Activated naive CD8-positive, alpha-beta T cell treated with anti-CD3 and anti-CD28 coated beads, Interleukin-2, amount 10 ng/mL, durations not matched to agents 7 days and 5 days (primary cell): ENCODE measurements around the gene TANK. TPM values are rescaled to one million over a fixed set of nuclear protein-coding genes. Genes with fewer than 3 reads are reported as not detected.
A peak's percentile ranks its signal among the peaks of the same experiment; 100 is the strongest.
"Not testable (repeated sequence)": the region's sequence is repeated elsewhere in the genome, so short reads cannot be mapped to it uniquely, and the experiment has no call there.

Source experiments
- ATAC-seq: fragments of 150-1000 bp; cut with Tn5 transposase; one replicate; pipeline ENCODE4 v1.10.0; 2021; ENCODE audit warnings: low read depth, moderate library complexity
- POLR2A ChIA-PET: fragments of 350-600 bp; sonication (Branson Sonifier 250); formaldehyde crosslinking; loops from one replicate; lab custom pipeline; 2021; ENCODE audit warnings: antibody characterized with exemption; lab: Charles Lee
- DNase-seq: peaks from one replicate; pipeline ENCODE4 v3.0.0; 2021
- H3K27ac Mint-ChIP-seq: one replicate; pipeline ENCODE4 v1.8.0; 2022; ENCODE audit warnings: mild to moderate bottlenecking, mixed read lengths
- H3K27me3 Mint-ChIP-seq: one replicate; pipeline ENCODE4 v1.8.0; 2022; ENCODE audit warnings: mild to moderate bottlenecking, moderate library complexity, mixed read lengths
- H3K36me3 Mint-ChIP-seq: one replicate; pipeline ENCODE4 v1.8.0; 2021; ENCODE audit warnings: mild to moderate bottlenecking, mixed read lengths
- H3K4me1 Mint-ChIP-seq: one replicate; pipeline ENCODE4 v1.8.0; 2021; ENCODE audit warnings: mixed read lengths
- H3K4me3 Mint-ChIP-seq: one replicate; pipeline ENCODE4 v1.8.0; 2022; ENCODE audit warnings: mild to moderate bottlenecking, moderate library complexity, mixed read lengths
- H3K9me3 Mint-ChIP-seq: one replicate; pipeline ENCODE4 v1.8.0; 2021; ENCODE audit warnings: mixed read lengths
- total RNA-seq, 2 experiments: library from RNA; stranded (reverse); gene quantifications; one replicate each; pipeline ENCODE4 v1.2.3, GENCODE V29; 2021

TANK gene
- total RNA-seq, 2 experiments from 2014 or later, result 76.9 to 77.6 TPM

DNA sequence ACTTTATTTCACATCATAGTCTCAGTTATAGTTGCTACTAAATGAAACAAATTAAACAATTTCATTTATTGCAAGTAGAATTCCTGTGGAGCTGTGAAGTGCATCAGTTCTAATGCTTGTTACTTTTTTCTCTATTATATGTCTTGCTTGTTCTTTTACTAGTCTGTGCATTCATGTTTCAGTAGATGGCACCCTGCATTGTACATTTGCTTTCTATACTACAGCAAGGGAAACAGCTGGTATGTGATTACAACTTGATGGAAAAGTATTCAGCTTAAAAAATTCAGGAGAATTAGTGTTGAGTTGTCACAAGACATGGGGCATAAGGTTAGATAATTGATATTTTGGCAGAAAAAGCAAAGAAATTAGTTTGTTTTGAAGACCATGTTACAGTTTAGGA is 72.3 kb downstream of the TANK start:
- ATAC-seq (no peak), DNase-seq (no peak)
- POLR2A ChIA-PET, result interaction anchor here (0.7 kb wide), 1 partner anchor 13 kb away, joined by 3 read pairs; no protein-coding TSS in a partner anchor
- no peaks in the 10 kb centered on the region for H3K9me3 Mint-ChIP-seq
- no peak overlapping the region for H3K4me3 Mint-ChIP-seq
- no peaks in the 10 kb centered on the region for H3K27me3 Mint-ChIP-seq
- H3K36me3 Mint-ChIP-seq, result peaks cover 28% of the 10 kb centered on the region
- peaks cover 11% of the 10 kb centered on the region for H3K4me1 Mint-ChIP-seq
- no peak overlapping the region for H3K27ac Mint-ChIP-seq

DNA sequence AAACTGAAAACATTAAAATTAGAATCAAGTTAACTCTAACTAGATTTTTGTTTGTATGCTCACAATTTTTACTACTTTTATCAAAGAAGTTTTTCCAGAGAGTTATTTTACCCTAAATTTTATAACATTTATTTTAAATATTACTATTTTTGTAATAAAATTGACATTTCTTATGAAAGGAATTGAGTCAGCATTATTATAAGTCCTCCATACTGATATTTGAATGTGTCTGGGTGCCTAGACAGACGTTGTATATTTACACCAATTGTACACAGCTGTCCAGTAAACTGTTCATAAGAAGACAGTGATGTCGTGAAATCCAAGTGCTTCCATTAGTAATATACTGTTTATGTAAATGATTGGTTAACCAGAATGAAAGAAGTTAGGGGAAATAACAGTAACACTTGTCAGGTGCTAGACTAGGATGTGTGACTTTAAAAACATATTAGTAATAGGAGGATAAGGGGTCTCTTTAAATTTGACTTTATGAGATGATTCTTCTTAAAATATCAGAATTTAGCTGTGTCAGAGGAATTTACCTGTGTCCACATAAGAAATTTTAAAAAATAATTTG is 73.7 kb downstream of the TANK start:
- no peak overlapping the region for H3K4me3 Mint-ChIP-seq
- no peak overlapping the region for H3K27ac Mint-ChIP-seq
- no peaks in the 10 kb centered on the region for H3K9me3 Mint-ChIP-seq
- peaks cover 3% of the 10 kb centered on the region for H3K27me3 Mint-ChIP-seq
- H3K4me1 Mint-ChIP-seq, result peaks cover 17% of the 10 kb centered on the region
- DNase-seq (no peak), ATAC-seq (no peak)
- peaks cover 20% of the 10 kb centered on the region for H3K36me3 Mint-ChIP-seq
- POLR2A ChIA-PET, result no interaction called here

- no peak overlapping the region for H3K4me3 Mint-ChIP-seq
- H3K27me3 Mint-ChIP-seq, result peaks cover 3% of the 10 kb centered on the region
- peaks cover 16% of the 10 kb centered on the region for H3K36me3 Mint-ChIP-seq
- ATAC-seq (no peak), DNase-seq (no peak)
- H3K27ac Mint-ChIP-seq, result no peak overlapping the region
- H3K4me1 Mint-ChIP-seq, result peaks cover 17% of the 10 kb centered on the region
- POLR2A ChIA-PET, result no interaction called here
- no peaks in the 10 kb centered on the region for H3K9me3 Mint-ChIP-seq
Measured at GRCh38 chr2:161234627-161235026, 74.4 kb downstream of the TANK start.

- Mint-ChIP-seq H3K4me3 (peak overlapping the region; percentile 93), H3K9me3 (no peaks in the 10 kb centered on the region), H3K4me1 (peaks cover 17% of the 10 kb centered on the region), H3K36me3 (peaks cover 12% of the 10 kb centered on the region), H3K27ac (peak overlapping the region; percentile 51), H3K27me3 (peaks cover 8% of the 10 kb centered on the region)
- ATAC-seq, result peak; percentile 51
- peak; percentile 51 for DNase-seq
- POLR2A ChIA-PET, result no interaction called here
Measured at GRCh38 chr2:161237392-161238264, 77.4 kb downstream of the TANK start.

GRCh38 chr2:161238265-161238559 is 78.0 kb downstream of the TANK start:
- Mint-ChIP-seq H3K4me1 (peaks cover 20% of the 10 kb centered on the region), H3K27me3 (peaks cover 8% of the 10 kb centered on the region), H3K9me3 (no peaks in the 10 kb centered on the region), H3K4me3 (peak overlapping the region; percentile 93), H3K36me3 (peaks cover 12% of the 10 kb centered on the region), H3K27ac (peak overlapping the region; percentile 51)
- ATAC-seq (no peak), DNase-seq (no peak)
- POLR2A ChIA-PET, result no interaction called here

DNA sequence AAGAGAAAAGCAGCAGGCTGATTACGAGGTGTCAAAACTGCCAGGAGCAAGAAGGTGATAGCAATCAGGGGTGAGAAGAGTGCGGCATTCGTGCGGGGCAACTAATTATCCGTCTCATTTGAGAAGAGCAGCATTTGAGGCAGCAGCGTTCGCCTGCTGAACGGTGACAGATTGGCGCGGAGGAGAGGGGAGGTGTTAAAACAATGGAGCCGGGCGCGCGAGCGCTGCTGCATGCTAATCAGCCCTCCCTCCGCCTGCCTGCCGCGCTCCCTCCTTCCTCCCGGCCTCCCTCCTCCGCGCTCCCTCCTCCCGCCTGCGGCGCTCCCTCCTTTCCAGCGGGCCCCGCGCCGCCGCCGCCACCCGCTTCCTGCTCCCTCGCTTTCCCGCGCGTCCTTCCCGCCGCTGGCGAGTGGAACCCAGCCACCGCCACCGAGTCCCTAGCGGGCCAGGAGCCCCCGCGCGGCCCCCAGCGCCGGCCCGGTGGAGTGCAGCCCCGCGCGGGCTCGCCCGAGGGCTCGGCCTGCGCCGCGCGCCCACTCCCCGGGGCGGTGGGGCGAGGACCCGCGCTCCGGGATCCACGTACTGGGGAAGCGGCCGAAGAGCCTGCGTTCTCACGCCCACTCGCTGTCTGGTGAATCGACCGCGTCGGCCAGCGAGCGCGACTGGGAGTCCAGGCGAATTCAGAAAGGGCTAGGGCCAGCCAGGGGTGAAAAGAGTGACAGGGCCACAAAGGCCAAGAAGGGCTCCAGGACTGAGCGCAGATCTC is 78.5 kb downstream of the TANK start:
- Mint-ChIP-seq H3K9me3 (no peaks in the 10 kb centered on the region), H3K4me3 (peak overlapping the region; percentile 93), H3K4me1 (peaks cover 24% of the 10 kb centered on the region), H3K27ac (peak overlapping the region; percentile 46), H3K36me3 (peaks cover 12% of the 10 kb centered on the region), H3K27me3 (peaks cover 8% of the 10 kb centered on the region)
- POLR2A ChIA-PET, result no interaction called here
- DNase-seq (peak; percentile 68), ATAC-seq (peak; percentile 65)

GRCh38 chr2:161239326-161240109 is 79.3 kb downstream of the TANK start:
- Mint-ChIP-seq H3K4me3 (no peak overlapping the region), H3K27me3 (peaks cover 8% of the 10 kb centered on the region), H3K36me3 (peaks cover 10% of the 10 kb centered on the region), H3K9me3 (no peaks in the 10 kb centered on the region), H3K4me1 (peaks cover 29% of the 10 kb centered on the region), H3K27ac (no peak overlapping the region)
- no peak for ATAC-seq
- POLR2A ChIA-PET, result no interaction called here
- no peak for DNase-seq

DNA sequence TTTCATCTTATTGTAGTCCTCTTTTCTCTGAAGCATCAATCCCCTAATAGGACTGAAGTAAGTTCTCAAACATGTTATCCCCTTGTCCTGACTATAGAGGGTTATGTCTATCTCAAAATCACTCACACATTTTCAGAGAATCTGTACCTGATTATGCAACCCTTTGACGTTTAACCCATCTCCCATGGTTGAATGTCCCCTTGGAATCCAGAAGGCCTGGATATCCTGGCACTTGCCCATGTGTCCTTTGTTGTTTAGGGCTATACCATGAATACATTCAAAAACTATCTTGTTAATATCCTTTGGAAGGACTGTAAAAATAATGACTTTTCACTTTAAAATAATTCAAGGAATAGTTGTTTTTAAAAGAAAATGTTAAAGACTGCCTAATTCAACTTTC is 81.7 kb downstream of the TANK start:
- no peak overlapping the region for H3K27ac Mint-ChIP-seq
- H3K9me3 Mint-ChIP-seq, result no peaks in the 10 kb centered on the region
- peaks cover 38% of the 10 kb centered on the region for H3K4me1 Mint-ChIP-seq
- no peak overlapping the region for H3K4me3 Mint-ChIP-seq
- POLR2A ChIA-PET, result no interaction called here
- DNase-seq, result no peak
- peaks cover 8% of the 10 kb centered on the region for H3K27me3 Mint-ChIP-seq
- H3K36me3 Mint-ChIP-seq, result peaks cover 6% of the 10 kb centered on the region
- no peak for ATAC-seq

DNA sequence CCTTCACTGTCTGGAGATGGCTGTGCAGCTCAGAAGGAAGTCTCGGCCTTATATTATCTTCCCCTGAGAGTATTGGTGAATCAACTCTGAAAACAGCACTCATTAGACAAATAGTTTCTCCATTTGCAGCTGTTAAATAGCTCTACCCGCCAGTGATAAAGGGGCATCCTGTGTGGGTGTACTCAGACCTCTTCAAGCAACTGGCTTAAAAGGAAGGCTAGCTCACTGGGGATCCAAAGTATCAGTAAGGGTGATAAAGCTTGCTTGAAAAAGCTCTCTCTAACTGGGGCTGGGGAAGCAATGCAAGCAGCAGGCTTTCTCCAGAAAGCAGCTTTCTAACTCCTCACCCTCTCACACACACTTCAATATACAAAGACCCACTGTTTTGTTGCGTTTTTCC is 83.1 kb downstream of the TANK start:
- peak overlapping the region; percentile 89 for H3K27ac Mint-ChIP-seq
- ATAC-seq (no peak), DNase-seq (no peak)
- POLR2A ChIA-PET, result interaction anchor here (0.8 to 1.0 kb wide), 3 partner anchors 14 to 79 kb away, joined by 3 to 6 read pairs (median 3); partner anchors contain the start of gene PSMD14
- peaks cover 30% of the 10 kb centered on the region for H3K4me1 Mint-ChIP-seq
- no peaks in the 10 kb centered on the region for H3K9me3 Mint-ChIP-seq
- H3K4me3 Mint-ChIP-seq, result peak overlapping the region; percentile 58
- H3K27me3 Mint-ChIP-seq, result peaks cover 5% of the 10 kb centered on the region
- H3K36me3 Mint-ChIP-seq, result peaks cover 10% of the 10 kb centered on the region

- Mint-ChIP-seq H3K36me3 (peaks cover 10% of the 10 kb centered on the region), H3K4me3 (peak overlapping the region; percentile 85), H3K27ac (peak overlapping the region; percentile 89), H3K9me3 (no peaks in the 10 kb centered on the region), H3K4me1 (peaks cover 27% of the 10 kb centered on the region), H3K27me3 (peaks cover 5% of the 10 kb centered on the region)
- no peak for ATAC-seq
- POLR2A ChIA-PET, result interaction anchor here (1.0 kb wide), 1 partner anchor 13 kb away, joined by 3 read pairs; no protein-coding TSS in a partner anchor
- DNase-seq, result no peak
Measured at GRCh38 chr2:161243905-161244304, 83.7 kb downstream of the TANK start.

- peak; percentile 71 for DNase-seq
- Mint-ChIP-seq H3K27ac (peak overlapping the region; percentile 89), H3K4me1 (peaks cover 27% of the 10 kb centered on the region), H3K4me3 (peak overlapping the region; percentile 85)
- not testable (repeated sequence) for H3K36me3 Mint-ChIP-seq, H3K9me3 Mint-ChIP-seq, H3K27me3 Mint-ChIP-seq
- POLR2A ChIA-PET, result interaction anchor here (0.6 to 1.0 kb wide), 2 partner anchors 12 to 13 kb away, joined by 3 read pairs; no protein-coding TSS in a partner anchor
- ATAC-seq, result peak; percentile 99
Measured at GRCh38 chr2:161244387-161245260, 84.4 kb downstream of the TANK start.

GRCh38 chr2:161245261-161245553 is 85.0 kb downstream of the TANK start:
- peak overlapping the region; percentile 77 for H3K4me3 Mint-ChIP-seq
- DNase-seq (no peak), ATAC-seq (no peak)
- H3K27ac Mint-ChIP-seq, result peak overlapping the region; percentile 84
- H3K27me3 Mint-ChIP-seq, result peaks cover 3% of the 10 kb centered on the region
- peaks cover 10% of the 10 kb centered on the region for H3K36me3 Mint-ChIP-seq
- H3K4me1 Mint-ChIP-seq, result peaks cover 27% of the 10 kb centered on the region
- no peaks in the 10 kb centered on the region for H3K9me3 Mint-ChIP-seq
- POLR2A ChIA-PET, result interaction anchor here (0.6 kb wide), 2 partner anchors 13 to 15 kb away, joined by 3 read pairs; no protein-coding TSS in a partner anchor
